IMR-90 (cell line): ENCODE data around the gene JAKMIP1. TPM values are rescaled to one million over a fixed set of nuclear protein-coding genes. Genes with fewer than 3 reads are reported as not detected.

Source experiments
- ATAC-seq: fragments of 200-7000 bp; cut with Tn5 transposase; 2 replicates; pipeline ENCODE4 v1.9.1; 2020; ENCODE audit warnings: low read depth, mild to moderate bottlenecking, moderate library complexity
- BruUV-seq: library from RNA; stranded (reverse); fragments of 400-500 nt; replicated peaks from 2 replicates; lab custom pipeline; 2021; lab: Mats Ljungman, UMichigan
- CTCF ChIA-PET: fragments of 300-600 bp; formaldehyde crosslinking; extraction: SDS; loops from one replicate; lab custom pipeline; 2021; ENCODE audit warnings: antibody characterized with exemption; lab: Yijun Ruan, JAX
- POLR2A ChIA-PET: fragments of 300-600 bp; sonication (Branson Sonifier 250); formaldehyde crosslinking; loops from one replicate; lab custom pipeline; 2022; ENCODE audit warnings: antibody characterized with exemption; ENCODE audit not compliant: unreplicated experiment; lab: Charles Lee
- DNase-seq: peaks from one replicate; pipeline ENCODE4 v3.0.0; 2013
- H2AFZ ChIP-seq: replicated peaks from 2 replicates; pipeline ENCODE3; 2013; ENCODE audit warnings: low read length, mild to moderate bottlenecking; ENCODE audit not compliant: poor library complexity
- H2AK5ac ChIP-seq: 2 replicates; pipeline ENCODE4 v1.6.1; 2013; ENCODE audit warnings: low read depth, low read length, inconsistent platforms
- H2AK9ac ChIP-seq: replicated peaks from 2 replicates; pipeline ENCODE3; 2013; ENCODE audit warnings: mild to moderate bottlenecking, low read depth, low read length, moderate library complexity; ENCODE audit not compliant: poor library complexity
- H2BK120ac ChIP-seq: 2 replicates; pipeline ENCODE4 v1.6.1; 2013; ENCODE audit warnings: low read depth, low read length, inconsistent platforms
- H2BK15ac ChIP-seq: 3 replicates; pipeline ENCODE4 v1.6.1; 2013; ENCODE audit warnings: low read depth, low read length, inconsistent platforms
- H2BK20ac ChIP-seq: 2 replicates; pipeline ENCODE4 v1.6.1; 2013; ENCODE audit warnings: low read depth, mild to moderate bottlenecking, inconsistent platforms, low read length, moderate library complexity
- H2BK5ac ChIP-seq: 2 replicates; pipeline ENCODE4 v1.6.1; 2013; ENCODE audit warnings: mild to moderate bottlenecking, low read depth, low read length, inconsistent platforms; ENCODE audit not compliant: poor library complexity, severe bottlenecking
- H3K14ac ChIP-seq: replicated peaks from 2 replicates; pipeline ENCODE4 v1.6.1; 2013; ENCODE audit warnings: low read depth, low read length, inconsistent platforms
- H3K18ac ChIP-seq: 2 replicates; pipeline ENCODE4 v1.6.1; 2013; ENCODE audit warnings: low read depth, low read length, control low read depth
- H3K23ac ChIP-seq: 2 replicates; pipeline ENCODE4 v1.6.1; 2013; ENCODE audit warnings: low read depth, low read length, inconsistent platforms
- H3K27ac ChIP-seq: 2 replicates; pipeline ENCODE4 v1.5.1; 2013; ENCODE audit warnings: mild to moderate bottlenecking, control low read depth, low read length; ENCODE audit not compliant: insufficient read depth
- H3K27me3 ChIP-seq: 2 replicates; pipeline ENCODE4 v1.6.1; 2013; ENCODE audit warnings: low read length; ENCODE audit not compliant: control insufficient read depth, insufficient read depth
- H3K36me3 ChIP-seq: 2 replicates; pipeline ENCODE4 v1.6.1; 2013; ENCODE audit warnings: low read length, mixed read lengths; ENCODE audit not compliant: control insufficient read depth, insufficient read depth
- H3K4ac ChIP-seq: 2 replicates; pipeline ENCODE4 v1.6.1; 2013; ENCODE audit warnings: low read depth, low read length, inconsistent platforms
- H3K4me1 ChIP-seq: 2 replicates; pipeline ENCODE4 v1.6.1; 2013; ENCODE audit warnings: low read length, mixed read lengths; ENCODE audit not compliant: control insufficient read depth, insufficient read depth
- H3K4me2 ChIP-seq: 2 replicates; pipeline ENCODE4 v1.6.1; 2013; ENCODE audit warnings: low read depth, mild to moderate bottlenecking, control low read depth, low read length, moderate library complexity
- H3K4me3 ChIP-seq: 2 replicates; pipeline ENCODE4 v1.5.1; 2013; ENCODE audit warnings: low read depth, mild to moderate bottlenecking, control low read depth, low read length, moderate library complexity; ENCODE audit not compliant: insufficient read depth
- H3K56ac ChIP-seq: 2 replicates; pipeline ENCODE4 v1.6.1; 2013; ENCODE audit warnings: low read length, inconsistent platforms; ENCODE audit not compliant: insufficient read depth; ENCODE audit errors: extremely low read depth
- H3K79me1 ChIP-seq, 2 experiments: 2 replicates each; pipeline ENCODE4 v1.6.1; 2013; ENCODE audit warnings: low read length in 2 of 2, inconsistent platforms in 1 of 2, low read depth in 1 of 2
- H3K9ac ChIP-seq: 2 replicates; pipeline ENCODE4 v1.6.1; 2013; ENCODE audit warnings: low read depth, low read length, control low read depth
- H3K9me1 ChIP-seq: 2 replicates; pipeline ENCODE4 v1.6.1; 2013; ENCODE audit warnings: low read length, inconsistent platforms; ENCODE audit not compliant: insufficient read depth
- H3K9me3 ChIP-seq: 2 replicates; pipeline ENCODE4 v1.6.1; 2013; ENCODE audit warnings: low read length; ENCODE audit not compliant: control insufficient read depth, insufficient read depth
- H4K20me1 ChIP-seq: 2 replicates; pipeline ENCODE4 v1.6.1; 2013; ENCODE audit warnings: low read length, inconsistent platforms; ENCODE audit not compliant: insufficient read depth
- H4K5ac ChIP-seq: 2 replicates; pipeline ENCODE4 v1.6.1; 2013; ENCODE audit warnings: mild to moderate bottlenecking, low read depth, low read length, control low read depth
- H4K8ac ChIP-seq, 2 experiments: 2 replicates each; pipeline ENCODE4 v1.6.1; 2013; ENCODE audit warnings: low read depth in 2 of 2, low read length in 2 of 2, control low read depth in 1 of 2, inconsistent platforms in 1 of 2
- H4K91ac ChIP-seq: 2 replicates; pipeline ENCODE4 v1.6.1; 2013; ENCODE audit warnings: low read depth, low read length, inconsistent platforms; ENCODE audit not compliant: insufficient read depth
- MXI1 ChIP-seq: IDR thresholded peaks from 2 replicates; pipeline ENCODE4 v1.6.1; 2012; ENCODE audit warnings: low read depth, mild to moderate bottlenecking, low read length, moderate library complexity, borderline replicate concordance
- RAD21 ChIP-seq: IDR thresholded peaks from 2 replicates; pipeline ENCODE4 v1.6.1; 2012; ENCODE audit warnings: low read length, improper control_type of control experiment
- RCOR1 ChIP-seq: IDR thresholded peaks from 2 replicates; pipeline ENCODE4 v1.6.1; 2012; ENCODE audit warnings: mild to moderate bottlenecking, low read length, improper control_type of control experiment; ENCODE audit not compliant: insufficient replicate concordance
- RFX5 ChIP-seq: IDR thresholded peaks from 2 replicates; pipeline ENCODE4 v1.8.0; 2012; ENCODE audit warnings: low read depth, mild to moderate bottlenecking, low read length, moderate library complexity
- WGBS, 2 experiments: methylation state at CpG; one replicate each; pipeline versions ENCODE4 v1.1.5 to v1.1.7; 2013; ENCODE audit warnings: missing lambda C conversion rate in 2 of 2; ENCODE audit not compliant: insufficient read length in 1 of 2; ENCODE audit errors: extremely low coverage in 2 of 2; 5-methylcytosine and 5-hydroxymethylcytosine counted together
- dilution Hi-C: fragments of 300-500 bp; cut with HindIII; formaldehyde crosslinking; loops from one replicate; pipeline ENCODE4 v1.14.3; 2018; ENCODE audit warnings: low sequenced_read_pairs; ENCODE audit not compliant: unreplicated experiment
- in situ Hi-C: fragments of 300-500 bp; cut with MboI; formaldehyde crosslinking; loops from 3 replicates; pipeline ENCODE4 v1.14.3; 2019; ENCODE audit warnings: low sequenced_read_pairs, inconsistent platforms, mixed read lengths
- intact Hi-C: fragments of 100-400 bp; cut with micrococcal nuclease; formaldehyde crosslinking; loops from 2 replicates; pipeline ENCODE4 v1.10.0; 2022
- polyA plus RNA-seq, 3 experiments: library from polyadenylated mRNA; depleted of rRNA; stranded (reverse); fragments of >200 nt; gene quantifications; 2 replicates each; pipeline ENCODE4 v1.2.3, GENCODE V29; 2012; ENCODE audit warnings: low replicate concordance in 1 of 3
- total RNA-seq: library from RNA; depleted of rRNA; stranded (reverse); fragments of >200 nt; gene quantifications from 2 replicates; pipeline ENCODE4 v1.2.3, GENCODE V29; 2012
- TF ChIP-seq, protein P1 (sequence below): fragments of 150-350 bp; IDR thresholded peaks from 2 replicates; pipeline ENCODE4 v1.6.1; 2017; ENCODE audit warnings: mild to moderate bottlenecking, antibody characterized with exemption, low read length, low read depth
- TF ChIP-seq, protein P2 (sequence below): fragments of 150-350 bp; IDR thresholded peaks from 2 replicates; pipeline ENCODE4 v1.6.1; 2016; ENCODE audit warnings: low read depth, mild to moderate bottlenecking, low read length, moderate library complexity, borderline replicate concordance

The JAKMIP1 gene
- total and polyA plus RNA-seq, 2 of the 4 experiments (the other 2 are of a cell fraction), result not detected

DNA sequence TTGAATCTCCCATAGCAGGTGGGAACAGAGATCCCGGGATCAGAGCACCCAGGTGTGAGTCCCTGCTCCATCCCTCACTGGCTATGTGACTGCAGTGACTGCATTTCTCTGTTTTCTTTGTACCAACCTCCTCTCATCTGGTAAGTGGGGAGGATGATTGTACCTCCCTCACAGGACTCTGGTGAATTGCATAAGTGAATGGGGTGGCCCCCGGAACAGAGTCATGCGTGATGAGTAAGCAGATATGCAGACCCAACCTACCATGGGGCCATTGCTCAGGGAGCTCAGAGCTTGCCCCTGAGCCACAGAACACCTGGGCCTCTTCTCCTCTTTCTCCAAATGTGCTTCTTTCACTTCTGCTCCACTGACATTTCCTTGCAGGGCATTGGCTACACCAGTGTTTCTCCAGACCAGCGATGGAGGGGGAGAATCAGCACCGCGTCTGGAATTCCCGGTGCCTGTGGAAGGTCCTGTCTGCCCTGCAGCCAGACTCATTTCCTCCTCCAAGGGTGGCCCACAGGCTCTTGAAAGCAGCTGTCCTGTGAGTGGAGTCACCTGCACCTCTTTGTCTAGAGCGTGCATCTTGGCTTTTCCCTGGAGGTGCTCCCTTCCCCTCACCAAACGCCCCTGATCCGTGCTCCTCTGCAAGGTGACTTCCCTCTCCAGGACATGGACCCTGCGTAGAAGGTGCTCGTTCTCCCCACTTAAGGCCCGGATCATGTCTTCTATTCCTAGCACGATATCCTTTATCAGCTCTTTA is 212.1 kb downstream of the JAKMIP1 start:
- POLR2A ChIA-PET, result no interaction called here
- dilution Hi-C loops, result no loop called here
- H3K14ac ChIP-seq, result no peak overlapping the region

More for the DNA sequence above, 212.1 kb downstream of the JAKMIP1 start:
- no peak overlapping the region for H4K8ac ChIP-seq
- H3K4me1 ChIP-seq, result no peaks in the 10 kb centered on the region
- no peak overlapping the region for H4K91ac ChIP-seq
- in situ Hi-C loops, result no loop called here
- H3K56ac ChIP-seq, result no peak overlapping the region
- no peaks in the 10 kb centered on the region for H3K79me1 ChIP-seq
- TF ChIP-seq RFX5 (no peak), MXI1 (no peak), RAD21 (no peak), RCOR1 (no peak)
- TF ChIP-seq, protein P1, sequence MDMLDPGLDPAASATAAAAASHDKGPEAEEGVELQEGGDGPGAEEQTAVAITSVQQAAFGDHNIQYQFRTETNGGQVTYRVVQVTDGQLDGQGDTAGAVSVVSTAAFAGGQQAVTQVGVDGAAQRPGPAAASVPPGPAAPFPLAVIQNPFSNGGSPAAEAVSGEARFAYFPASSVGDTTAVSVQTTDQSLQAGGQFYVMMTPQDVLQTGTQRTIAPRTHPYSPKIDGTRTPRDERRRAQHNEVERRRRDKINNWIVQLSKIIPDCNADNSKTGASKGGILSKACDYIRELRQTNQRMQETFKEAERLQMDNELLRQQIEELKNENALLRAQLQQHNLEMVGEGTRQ, result no peak
- TF ChIP-seq, protein P2, sequence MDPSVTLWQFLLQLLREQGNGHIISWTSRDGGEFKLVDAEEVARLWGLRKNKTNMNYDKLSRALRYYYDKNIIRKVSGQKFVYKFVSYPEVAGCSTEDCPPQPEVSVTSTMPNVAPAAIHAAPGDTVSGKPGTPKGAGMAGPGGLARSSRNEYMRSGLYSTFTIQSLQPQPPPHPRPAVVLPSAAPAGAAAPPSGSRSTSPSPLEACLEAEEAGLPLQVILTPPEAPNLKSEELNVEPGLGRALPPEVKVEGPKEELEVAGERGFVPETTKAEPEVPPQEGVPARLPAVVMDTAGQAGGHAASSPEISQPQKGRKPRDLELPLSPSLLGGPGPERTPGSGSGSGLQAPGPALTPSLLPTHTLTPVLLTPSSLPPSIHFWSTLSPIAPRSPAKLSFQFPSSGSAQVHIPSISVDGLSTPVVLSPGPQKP, result no peak
- H3K4me2 ChIP-seq, result no peak overlapping the region
- H3K27me3 ChIP-seq, result no peaks in the 10 kb centered on the region; the same call in none of the 2 replicates
- intact Hi-C loops, result no loop called here
- no peak overlapping the region for H3K18ac ChIP-seq
- H4K20me1 ChIP-seq, result no peaks in the 10 kb centered on the region
- no peak for DNase-seq
- H3K36me3 ChIP-seq, result no peaks in the 10 kb centered on the region
- H2BK120ac ChIP-seq, result no peak overlapping the region
- no peak overlapping the region for H3K27ac ChIP-seq
- H2AK5ac ChIP-seq, result no peak overlapping the region
- no peak overlapping the region for H2AFZ ChIP-seq
- no peak overlapping the region for H3K9ac ChIP-seq
- no TSS peak for BruUV-seq
- H3K9me3 ChIP-seq, result no peaks in the 10 kb centered on the region
- no peak overlapping the region for H3K4me3 ChIP-seq
- H2AK9ac ChIP-seq, result no peak overlapping the region
- H3K9me1 ChIP-seq, result no peaks in the 10 kb centered on the region
- no peak for ATAC-seq
- no peak overlapping the region for H2BK20ac ChIP-seq
- H3K23ac ChIP-seq, result no peak overlapping the region
- H2BK5ac ChIP-seq, result no peak overlapping the region
- H3K4ac ChIP-seq, result no peak overlapping the region
- no peak overlapping the region for H4K5ac ChIP-seq
- CTCF ChIA-PET, result interaction anchor here (1.4 kb wide), 1 partner anchor 10 kb away, joined by 8 read pairs; no protein-coding TSS in a partner anchor
- H2BK15ac ChIP-seq, result no peak overlapping the region
- 41% methylated on average over 6 of the region's 14 CpGs; no CpG with 5 or more reads in 1 of the 2 experiments for WGBS, 2 experiments
